Transverse colon (tissue), 4 donors: Measurements from ENCODE around the gene RAD51C. TPM values are rescaled to one million over a fixed set of nuclear protein-coding genes. Genes with fewer than 3 reads are reported as not detected.
"Not testable (repeated sequence)": the region's sequence is repeated elsewhere in the genome, so short reads cannot be mapped to it uniquely, and the experiment has no call there.

Source experiments
- DNase-seq: peaks from one replicate; pipeline ENCODE4 v3.0.0-alpha.2; 2019
- H3K27ac ChIP-seq, 4 donors: fragments of 200-600 bp; sonication (generic); 2 replicates each; pipeline ENCODE4 v1.5.1; 2016 to 2018; ENCODE audit warnings: inconsistent platforms in 4 of 4
- H3K27me3 ChIP-seq: fragments of 200-600 bp; sonication (generic); 2 replicates; pipeline ENCODE4 v1.5.1; 2017; ENCODE audit warnings: inconsistent platforms
- H3K36me3 ChIP-seq, 4 donors: fragments of 200-600 bp; sonication (generic); 2 replicates each; pipeline ENCODE4 v1.5.1; 2017 to 2019; ENCODE audit warnings: inconsistent platforms in 4 of 4
- H3K4me1 ChIP-seq, 4 donors: fragments of 200-600 bp; sonication (generic); 2 replicates each; pipeline ENCODE4 v1.5.1; 2017 to 2020; ENCODE audit warnings: inconsistent platforms in 4 of 4
- H3K4me3 ChIP-seq, 4 donors: fragments of 200-600 bp; sonication (generic); 1 replicate in 1 of 4; 2 replicates in 3 of 4; pipeline versions ENCODE4 v1.5.1 to v1.6.1; 2017 to 2019; ENCODE audit warnings: inconsistent platforms in 4 of 4
- H3K9me3 ChIP-seq, 2 donors: fragments of 200-600 bp; sonication (generic); 2 replicates each; pipeline ENCODE4 v1.5.1; 2017 to 2019; ENCODE audit warnings: inconsistent platforms in 2 of 2
- EP300 ChIP-seq: sonication (generic); formaldehyde crosslinking; IDR thresholded peaks from one replicate; pipeline ENCODE4 v1.6.1; 2017; ENCODE audit warnings: antibody characterized with exemption, low read depth
- POLR2A ChIP-seq: fragments of 450-650 bp; IDR thresholded peaks from one replicate; pipeline ENCODE4 v1.6.1; 2016; ENCODE audit warnings: antibody characterized with exemption, mild to moderate bottlenecking, moderate library complexity
- POLR2AphosphoS5 ChIP-seq, 3 donors: sonication (generic); formaldehyde crosslinking; IDR thresholded peaks; one replicate each; pipeline ENCODE4 v1.6.1; 2016; ENCODE audit warnings: antibody characterized with exemption in 3 of 3
- WGBS, 2 donors: methylation state at CpG; one replicate each; pipeline ENCODE4 v1.1.5; 2018; ENCODE audit warnings: low coverage in 1 of 2; 5-methylcytosine and 5-hydroxymethylcytosine counted together
- in situ Hi-C, 4 donors: fragments of 200-750 bp; cut with MboI; loops; one replicate each; pipeline versions ENCODE4 v1.15.0 to v1.15.1; 2017; ENCODE audit warnings: low sequenced_read_pairs in 3 of 4, low pct_ligation_motif_present in 1 of 4, low pct_unique_long_range_greater_than_20kb in 1 of 4
- intact Hi-C: fragments of 100-400 bp; cut with DNase I; formaldehyde crosslinking; loops from one replicate; pipeline ENCODE4 v1.15.1; 2023; ENCODE audit warnings: low total_unique reads
- total RNA-seq, 4 donors: library from RNA; depleted of rRNA; stranded (reverse); fragments of >200 nt; gene quantifications; one replicate each; pipeline ENCODE4 v1.1.0, GENCODE V29; 2016
- TF ChIP-seq, protein P1 (sequence below), 5 experiments: fragments of 200-600 bp in 3 of 5; fragments of 450-650 bp in 2 of 5; sonication (generic) in 3 of 5; IDR thresholded peaks; 1 replicate in 2 of 5; 2 replicates in 3 of 5; pipeline ENCODE4 v1.5.1; 2016 to 2017; ENCODE audit warnings: antibody characterized with exemption in 5 of 5, inconsistent platforms in 3 of 5, mild to moderate bottlenecking in 2 of 5, moderate library complexity in 1 of 5

Gene RAD51C
- total RNA-seq, 4 donors from 2014 or later: 4.9 to 37.0 (median 9.2) TPM

DNA sequence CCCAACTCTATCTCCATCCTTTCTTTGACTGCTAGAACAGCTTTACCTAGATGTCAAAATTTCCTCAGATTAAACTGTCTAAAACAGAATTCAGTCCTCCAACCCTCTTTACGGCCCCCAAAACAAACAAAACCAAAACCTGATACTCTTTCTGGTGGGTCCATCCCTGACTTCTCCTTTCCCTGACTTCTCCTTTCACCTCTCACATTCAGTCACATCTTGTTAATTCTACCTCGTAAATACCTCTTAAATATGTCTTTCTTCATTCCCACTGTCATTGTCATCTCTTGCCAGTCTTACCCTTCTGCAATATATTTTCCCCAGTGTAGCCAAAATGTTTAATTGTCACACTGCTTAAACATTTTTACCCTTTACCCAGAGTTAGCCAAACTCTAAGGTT is 67.8 kb downstream of the RAD51C start:
- WGBS, 2 donors: 65 to 76% methylated on average over 2 of the region's 2 CpGs
- Histone ChIP-seq H3K4me1 (peaks cover 0 to 18% (median 18%) of the 10 kb centered on the region in 4 donors), H3K27ac (no peak overlapping the region), H3K9me3 (no peaks in the 10 kb centered on the region), H3K36me3 (no peaks in the 10 kb centered on the region), H3K27me3 (peaks cover 84% of the 10 kb centered on the region), H3K4me3 (no peak overlapping the region)
- TF ChIP-seq EP300 (no peak), POLR2A (no peak), POLR2AphosphoS5 (IDR thresholded peaks at IDR 0.05) (no peak)
- TF ChIP-seq, protein P1, sequence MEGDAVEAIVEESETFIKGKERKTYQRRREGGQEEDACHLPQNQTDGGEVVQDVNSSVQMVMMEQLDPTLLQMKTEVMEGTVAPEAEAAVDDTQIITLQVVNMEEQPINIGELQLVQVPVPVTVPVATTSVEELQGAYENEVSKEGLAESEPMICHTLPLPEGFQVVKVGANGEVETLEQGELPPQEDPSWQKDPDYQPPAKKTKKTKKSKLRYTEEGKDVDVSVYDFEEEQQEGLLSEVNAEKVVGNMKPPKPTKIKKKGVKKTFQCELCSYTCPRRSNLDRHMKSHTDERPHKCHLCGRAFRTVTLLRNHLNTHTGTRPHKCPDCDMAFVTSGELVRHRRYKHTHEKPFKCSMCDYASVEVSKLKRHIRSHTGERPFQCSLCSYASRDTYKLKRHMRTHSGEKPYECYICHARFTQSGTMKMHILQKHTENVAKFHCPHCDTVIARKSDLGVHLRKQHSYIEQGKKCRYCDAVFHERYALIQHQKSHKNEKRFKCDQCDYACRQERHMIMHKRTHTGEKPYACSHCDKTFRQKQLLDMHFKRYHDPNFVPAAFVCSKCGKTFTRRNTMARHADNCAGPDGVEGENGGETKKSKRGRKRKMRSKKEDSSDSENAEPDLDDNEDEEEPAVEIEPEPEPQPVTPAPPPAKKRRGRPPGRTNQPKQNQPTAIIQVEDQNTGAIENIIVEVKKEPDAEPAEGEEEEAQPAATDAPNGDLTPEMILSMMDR (IDR thresholded peaks at IDR 0.05): no peak
- in situ Hi-C loops: no loop called here
- DNase-seq: no peak
- intact Hi-C loops: no loop called here

DNA sequence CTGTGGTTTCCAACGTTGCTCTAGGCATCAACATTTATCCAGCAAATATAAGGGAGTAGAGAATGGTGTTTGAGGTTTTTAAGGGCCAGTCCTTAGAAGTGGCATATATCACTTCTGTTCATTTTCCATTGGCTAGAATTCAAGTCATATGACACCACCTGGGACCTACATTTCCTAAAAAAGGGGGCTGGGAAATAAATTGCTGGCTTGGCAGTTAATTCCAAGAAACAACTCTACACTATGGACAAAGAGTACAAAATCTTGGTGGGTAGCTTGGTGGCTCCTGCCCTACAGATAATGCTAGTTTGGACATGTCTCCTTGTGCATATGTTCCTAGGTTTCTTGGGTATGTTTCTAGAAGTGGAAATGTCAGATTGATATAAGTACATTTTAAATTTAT is 70.9 kb downstream of the RAD51C start:
- in situ Hi-C loops: no loop called here
- H3K4me1 ChIP-seq: no peaks in the 10 kb centered on the region
- no peak for TF ChIP-seq EP300
- TF ChIP-seq POLR2A: no peak
- TF ChIP-seq, protein P1 (IDR thresholded peaks at IDR 0.05): no peak
- no peak for TF ChIP-seq POLR2AphosphoS5 (IDR thresholded peaks at IDR 0.05)
- H3K27me3 ChIP-seq: peaks cover 59% of the 10 kb centered on the region
- H3K36me3 ChIP-seq: no peaks in the 10 kb centered on the region
- intact Hi-C loops: no loop called here
- no peak overlapping the region for H3K27ac ChIP-seq
- 32 to 43% methylated on average over 1 of the region's 1 CpG for WGBS, 2 donors
- no peaks in the 10 kb centered on the region for H3K9me3 ChIP-seq
- no peak for DNase-seq
- no peak overlapping the region for H3K4me3 ChIP-seq

GRCh38 chr17:58764373-58764772 is 72.0 kb downstream of the RAD51C start:
- TF ChIP-seq, protein P1 (IDR thresholded peaks at IDR 0.05): no peak
- TF ChIP-seq POLR2A: no peak
- no peak for TF ChIP-seq POLR2AphosphoS5 (IDR thresholded peaks at IDR 0.05)
- no peak for TF ChIP-seq EP300
- Histone ChIP-seq H3K4me1 (no peaks in the 10 kb centered on the region), H3K36me3 (no peaks in the 10 kb centered on the region), H3K9me3 (no peaks in the 10 kb centered on the region), H3K27ac (no peak overlapping the region), H3K27me3 (peaks cover 53% of the 10 kb centered on the region), H3K4me3 (no peak overlapping the region)
- WGBS, 2 donors: 66 to 78% methylated on average over 2 to 5 of the region's 5 CpGs
- intact Hi-C loops: no loop called here
- DNase-seq: no peak
- in situ Hi-C loops: no loop called here

DNA sequence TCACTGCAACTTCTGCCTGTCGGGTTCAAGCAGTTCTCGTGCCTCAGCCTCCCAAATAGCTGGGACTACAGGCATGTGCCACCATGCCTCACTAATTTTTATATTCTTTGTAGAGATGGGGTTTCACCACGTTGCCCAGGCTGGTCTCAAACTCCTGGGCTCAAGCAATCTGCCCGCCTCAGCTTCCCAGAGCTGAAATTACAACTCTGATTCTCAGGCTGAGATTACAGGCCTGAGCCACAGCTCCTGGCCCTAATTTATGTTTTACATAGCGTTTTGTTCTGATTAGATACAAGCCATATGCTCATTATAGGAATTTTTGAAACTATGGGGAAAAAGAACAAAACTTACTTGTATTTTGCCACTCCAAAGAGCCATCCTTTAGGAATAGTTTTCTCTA is 86.1 kb downstream of the RAD51C start:
- WGBS, 2 donors: 76% methylated on average over 3 to 5 of the region's 5 CpGs
- in situ Hi-C loops, H3K9me3 ChIP-seq: not testable (repeated sequence)

DNA sequence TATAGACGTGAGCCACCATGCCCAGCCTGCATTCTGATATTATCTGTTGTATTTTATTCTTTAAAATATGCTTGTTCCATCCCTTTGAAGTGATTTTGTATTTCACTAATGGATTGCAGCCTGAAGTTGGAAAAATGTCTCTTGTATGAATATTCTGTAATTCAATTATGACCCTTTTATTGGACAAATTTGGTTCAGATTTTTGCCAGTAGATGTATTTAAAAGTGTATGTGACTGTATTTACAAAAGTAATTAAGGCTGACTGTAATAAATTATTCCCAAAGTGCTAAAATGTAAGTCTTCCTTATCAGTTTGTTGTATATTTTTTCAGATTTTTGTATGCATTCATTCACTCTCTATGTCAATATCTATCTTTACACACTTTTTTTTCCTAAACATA is 87.0 kb downstream of the RAD51C start:
- no peak for TF ChIP-seq POLR2A
- no peaks in the 10 kb centered on the region for H3K4me1 ChIP-seq
- no peaks in the 10 kb centered on the region for H3K9me3 ChIP-seq
- intact Hi-C loops (no loop called here), in situ Hi-C loops (no loop called here)
- H3K36me3 ChIP-seq: no peaks in the 10 kb centered on the region
- no peaks in the 10 kb centered on the region for H3K27me3 ChIP-seq
- no peak overlapping the region for H3K27ac ChIP-seq
- 53 to 63% methylated on average over 1 of the region's 1 CpG for WGBS, 2 donors
- H3K4me3 ChIP-seq: no peak overlapping the region
- DNase-seq: no peak

More for the DNA sequence above, 86.1 kb downstream of the RAD51C start:
- H3K27me3 ChIP-seq, H3K27ac ChIP-seq, H3K4me1 ChIP-seq, DNase-seq, H3K4me3 ChIP-seq, intact Hi-C loops, H3K36me3 ChIP-seq: not testable (repeated sequence)
